Hepatocyte (in vitro differentiated cells): ENCODE results near the gene DCDC2. TPM values are rescaled to one million over a fixed set of nuclear protein-coding genes. Genes with fewer than 3 reads are reported as not detected.
A peak's percentile ranks its signal among the peaks of the same experiment; 100 is the strongest.

Experiments used
- DNase-seq: peaks from one replicate; pipeline ENCODE4 v3.0.0-alpha.2; 2016; ENCODE audit warnings: low spot score
- H2AFZ ChIP-seq: fragments of 200-600 bp; sonication (generic); 2 replicates; pipeline ENCODE4 v1.6.0; 2016; ENCODE audit warnings: antibody characterized with exemption, mild to moderate bottlenecking
- H3K27ac ChIP-seq: fragments of 200-600 bp; sonication (generic); 2 replicates; pipeline ENCODE4 v1.5.1; 2016; ENCODE audit warnings: mild to moderate bottlenecking
- H3K27me3 ChIP-seq: fragments of 200-600 bp; sonication (generic); 2 replicates; pipeline ENCODE4 v1.6.1; 2016
- H3K36me3 ChIP-seq: fragments of 200-600 bp; sonication (generic); replicated peaks from 2 replicates; pipeline ENCODE4 v1.5.1; 2016; ENCODE audit warnings: low read depth; ENCODE audit not compliant: insufficient read depth
- H3K4me1 ChIP-seq: fragments of 200-600 bp; sonication (generic); 2 replicates; pipeline ENCODE4 v1.5.1; 2016; ENCODE audit warnings: mild to moderate bottlenecking, moderate library complexity; ENCODE audit not compliant: insufficient read depth
- H3K4me2 ChIP-seq: fragments of 200-600 bp; sonication (generic); 2 replicates; pipeline ENCODE4 v1.6.0; 2016
- H3K4me3 ChIP-seq: fragments of 200-600 bp; sonication (generic); 2 replicates; pipeline ENCODE4 v1.5.1; 2016; ENCODE audit warnings: mild to moderate bottlenecking
- H3K79me2 ChIP-seq: fragments of 200-600 bp; sonication (generic); 2 replicates; pipeline ENCODE4 v1.6.0; 2017; ENCODE audit warnings: mild to moderate bottlenecking
- H3K9me2 ChIP-seq: fragments of 200-600 bp; sonication (generic); replicated peaks from 2 replicates; pipeline ENCODE4 v1.6.0; 2017; ENCODE audit warnings: mild to moderate bottlenecking; ENCODE audit not compliant: insufficient read depth
- H3K9me3 ChIP-seq: fragments of 200-600 bp; sonication (generic); 2 replicates; pipeline ENCODE4 v1.5.1; 2016; ENCODE audit warnings: low read depth, mild to moderate bottlenecking
- H4K20me1 ChIP-seq: fragments of 200-600 bp; sonication (generic); 2 replicates; pipeline ENCODE4 v1.6.0; 2016; ENCODE audit warnings: mild to moderate bottlenecking; ENCODE audit not compliant: insufficient read depth, poor library complexity, severe bottlenecking
- EZH2 ChIP-seq: fragments of 200-600 bp; sonication (generic); IDR thresholded peaks from 2 replicates; pipeline ENCODE4 v1.6.1; 2016; ENCODE audit warnings: antibody characterized with exemption, mild to moderate bottlenecking, borderline replicate concordance
- EZH2phosphoT487 ChIP-seq: fragments of 200-600 bp; sonication (generic); IDR thresholded peaks from one replicate; pipeline ENCODE4 v1.6.1; 2018; ENCODE audit warnings: antibody characterized with exemption, mild to moderate bottlenecking, low read depth, moderate library complexity; ENCODE audit not compliant: unreplicated experiment, severe bottlenecking
- WGBS: methylation state at CpG from one replicate; pipeline ENCODE4 v1.1.6; 2016; ENCODE audit warnings: low lambda C conversion rate; ENCODE audit errors: missing lambda C conversion rate; 5-methylcytosine and 5-hydroxymethylcytosine counted together
- polyA plus RNA-seq: library from polyadenylated mRNA; unstranded; fragments of >200 nt; fragmentation: Nextera tagmentation; extraction: Ambion mirVana; gene quantifications from 2 replicates; pipeline ENCODE4 v1.2.1, GENCODE V29; 2016
- total RNA-seq: library from RNA; depleted of rRNA; stranded (reverse); fragments of >200 nt; gene quantifications from 2 replicates; pipeline ENCODE4 v1.2.3, GENCODE V29; 2014
- TF ChIP-seq, protein P1 (sequence below): fragments of 200-600 bp; sonication (generic); IDR thresholded peaks from 2 replicates; pipeline ENCODE4 v1.5.1; 2016; ENCODE audit warnings: antibody characterized with exemption, mild to moderate bottlenecking; ENCODE audit not compliant: poor library complexity

Gene DCDC2
- total and polyA plus RNA-seq, 2 experiments from 2014 or later: 2.7 to 4.7 TPM

DNA sequence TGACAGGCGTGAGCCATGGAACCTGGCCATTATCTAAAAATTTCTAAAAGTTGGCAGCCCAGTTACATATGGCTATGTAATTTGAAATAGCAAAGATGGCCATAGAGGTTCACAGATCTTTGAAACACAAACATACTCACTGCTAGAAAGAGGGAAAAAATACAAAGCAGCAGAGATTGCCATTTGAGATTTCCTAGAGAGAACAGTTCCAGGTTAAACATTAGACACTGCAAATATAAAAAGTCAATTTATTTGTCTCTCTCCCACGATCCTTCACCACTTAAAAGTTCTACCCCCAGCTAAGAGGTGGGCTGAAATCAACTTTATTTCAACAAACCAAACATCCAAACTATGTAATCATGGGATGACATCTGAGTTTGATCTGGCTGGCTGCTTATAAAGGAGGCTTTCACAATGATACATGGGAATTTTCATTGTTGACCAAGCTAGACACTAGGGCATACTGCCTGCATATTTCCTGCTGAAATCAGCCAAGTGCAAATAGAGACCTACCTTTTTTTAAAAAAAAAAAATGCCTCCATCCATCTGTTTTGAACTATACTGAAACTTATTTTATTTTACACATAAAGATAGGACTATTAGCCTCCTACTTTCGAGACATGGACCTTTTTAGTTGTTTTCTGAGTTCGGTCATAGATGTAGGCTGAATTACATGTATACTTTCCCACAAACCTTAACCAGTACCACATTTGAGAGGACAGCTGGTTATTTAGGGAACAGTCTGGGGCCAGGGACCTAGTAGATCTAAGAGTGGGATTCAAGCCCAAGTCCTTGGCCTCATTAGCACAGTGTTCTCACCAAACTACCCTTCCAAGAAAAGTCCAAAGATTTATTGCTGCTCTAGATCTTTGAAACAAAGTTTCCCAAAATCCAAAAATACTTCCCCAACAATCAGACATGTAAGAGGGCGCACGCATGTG, 16.6 kb downstream of the DCDC2 start:
- no peaks in the 10 kb centered on the region for H3K9me3 ChIP-seq
- H3K4me3 ChIP-seq: no peak overlapping the region
- WGBS: 72% methylated on average over 6 of the region's 6 CpGs
- H3K4me2 ChIP-seq: peak overlapping the region; percentile 26
- no peaks in the 10 kb centered on the region for H3K36me3 ChIP-seq
- no peaks in the 10 kb centered on the region for H3K27me3 ChIP-seq
- TF ChIP-seq EZH2 (no peak), EZH2phosphoT487 (no peak)
- TF ChIP-seq, protein P1, sequence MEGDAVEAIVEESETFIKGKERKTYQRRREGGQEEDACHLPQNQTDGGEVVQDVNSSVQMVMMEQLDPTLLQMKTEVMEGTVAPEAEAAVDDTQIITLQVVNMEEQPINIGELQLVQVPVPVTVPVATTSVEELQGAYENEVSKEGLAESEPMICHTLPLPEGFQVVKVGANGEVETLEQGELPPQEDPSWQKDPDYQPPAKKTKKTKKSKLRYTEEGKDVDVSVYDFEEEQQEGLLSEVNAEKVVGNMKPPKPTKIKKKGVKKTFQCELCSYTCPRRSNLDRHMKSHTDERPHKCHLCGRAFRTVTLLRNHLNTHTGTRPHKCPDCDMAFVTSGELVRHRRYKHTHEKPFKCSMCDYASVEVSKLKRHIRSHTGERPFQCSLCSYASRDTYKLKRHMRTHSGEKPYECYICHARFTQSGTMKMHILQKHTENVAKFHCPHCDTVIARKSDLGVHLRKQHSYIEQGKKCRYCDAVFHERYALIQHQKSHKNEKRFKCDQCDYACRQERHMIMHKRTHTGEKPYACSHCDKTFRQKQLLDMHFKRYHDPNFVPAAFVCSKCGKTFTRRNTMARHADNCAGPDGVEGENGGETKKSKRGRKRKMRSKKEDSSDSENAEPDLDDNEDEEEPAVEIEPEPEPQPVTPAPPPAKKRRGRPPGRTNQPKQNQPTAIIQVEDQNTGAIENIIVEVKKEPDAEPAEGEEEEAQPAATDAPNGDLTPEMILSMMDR: no peak
- no peaks in the 10 kb centered on the region for H4K20me1 ChIP-seq
- peak overlapping the region; percentile 77 for H3K27ac ChIP-seq
- peak; percentile 29 for DNase-seq
- H3K4me1 ChIP-seq: peaks cover 4% of the 10 kb centered on the region
- H2AFZ ChIP-seq: no peak overlapping the region
- no peaks in the 10 kb centered on the region for H3K9me2 ChIP-seq
- no peaks in the 10 kb centered on the region for H3K79me2 ChIP-seq

DNA sequence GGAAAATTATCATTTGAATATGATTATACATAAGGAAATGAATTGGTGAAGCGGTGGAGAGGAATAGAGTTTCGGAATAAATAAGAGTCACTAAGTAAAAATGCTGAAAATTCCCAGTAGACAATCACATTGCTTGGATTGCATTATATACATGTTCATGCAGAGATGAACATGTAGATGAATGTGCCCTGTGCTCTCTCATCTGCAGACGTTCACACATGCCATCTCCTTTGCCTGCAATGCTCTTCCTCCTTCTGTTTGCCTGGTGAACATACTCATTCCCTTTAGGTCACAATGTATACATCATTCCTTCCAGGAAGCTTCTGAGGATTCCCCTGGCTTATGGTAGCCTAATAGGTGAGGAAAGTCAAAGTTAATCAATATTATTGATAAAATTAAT, 17.9 kb downstream of the DCDC2 start:
- H3K4me3 ChIP-seq: no peak overlapping the region
- H3K27ac ChIP-seq: no peak overlapping the region
- no peaks in the 10 kb centered on the region for H3K9me2 ChIP-seq
- H3K9me3 ChIP-seq: no peaks in the 10 kb centered on the region
- no peaks in the 10 kb centered on the region for H3K36me3 ChIP-seq
- H3K27me3 ChIP-seq: no peaks in the 10 kb centered on the region
- H3K4me1 ChIP-seq: peaks cover 4% of the 10 kb centered on the region
- H3K79me2 ChIP-seq: no peaks in the 10 kb centered on the region
- TF ChIP-seq EZH2 (no peak), EZH2phosphoT487 (no peak)
- TF ChIP-seq, protein P1: no peak
- no peak for DNase-seq
- 87% methylated on average over 3 of the region's 3 CpGs for WGBS
- H2AFZ ChIP-seq: no peak overlapping the region
- H3K4me2 ChIP-seq: no peak overlapping the region
- no peaks in the 10 kb centered on the region for H4K20me1 ChIP-seq

DNA sequence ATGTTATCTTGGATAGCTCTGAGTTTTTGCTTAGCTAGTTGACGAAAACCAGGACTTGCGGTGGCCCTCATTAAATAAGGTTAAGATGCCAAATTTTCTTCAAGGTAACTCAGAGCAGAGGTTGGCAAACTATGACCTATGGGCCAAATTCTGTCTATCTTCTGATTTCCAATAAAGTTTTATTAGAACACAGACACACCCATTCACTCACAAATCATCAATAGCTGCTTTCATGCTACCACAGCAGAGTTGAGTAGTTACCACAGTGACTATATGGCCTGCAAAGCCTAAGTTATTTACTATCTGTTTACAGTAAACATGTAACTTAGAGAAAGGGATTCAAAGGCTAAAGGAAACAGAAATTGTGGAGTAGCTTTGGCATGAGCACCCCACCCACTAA, 23.6 kb downstream of the DCDC2 start:
- DNase-seq: no peak
- H3K79me2 ChIP-seq: no peaks in the 10 kb centered on the region
- 94% methylated on average over 2 of the region's 2 CpGs for WGBS
- H4K20me1 ChIP-seq: no peaks in the 10 kb centered on the region
- H3K4me3 ChIP-seq: no peak overlapping the region
- no peak overlapping the region for H3K27ac ChIP-seq
- H2AFZ ChIP-seq: no peak overlapping the region
- no peaks in the 10 kb centered on the region for H3K27me3 ChIP-seq
- no peaks in the 10 kb centered on the region for H3K9me3 ChIP-seq
- peaks cover 4% of the 10 kb centered on the region for H3K4me1 ChIP-seq
- H3K9me2 ChIP-seq: no peaks in the 10 kb centered on the region
- TF ChIP-seq, protein P1: no peak
- TF ChIP-seq EZH2phosphoT487 (no peak), EZH2 (no peak)
- H3K36me3 ChIP-seq: no peaks in the 10 kb centered on the region
- no peak overlapping the region for H3K4me2 ChIP-seq
